IPS-18c (cell line): ENCODE data around the gene KRTAP4-9.
"Not testable (repeated sequence)": the region's sequence is repeated elsewhere in the genome, so short reads cannot be mapped to it uniquely, and the experiment has no call there.

ENCODE experiments used
- H3K4me3 ChIP-seq: 2 replicates; pipeline ENCODE4 v1.7.0; 2013; ENCODE audit warnings: low read depth, mild to moderate bottlenecking, low read length, moderate library complexity; ENCODE audit not compliant: insufficient read depth
- H3K9me3 ChIP-seq: one replicate; pipeline ENCODE4 v1.6.1; 2013; ENCODE audit warnings: mild to moderate bottlenecking, low read length, moderate library complexity; ENCODE audit not compliant: control insufficient read depth, insufficient read depth

KRTAP4-9 gene

DNA sequence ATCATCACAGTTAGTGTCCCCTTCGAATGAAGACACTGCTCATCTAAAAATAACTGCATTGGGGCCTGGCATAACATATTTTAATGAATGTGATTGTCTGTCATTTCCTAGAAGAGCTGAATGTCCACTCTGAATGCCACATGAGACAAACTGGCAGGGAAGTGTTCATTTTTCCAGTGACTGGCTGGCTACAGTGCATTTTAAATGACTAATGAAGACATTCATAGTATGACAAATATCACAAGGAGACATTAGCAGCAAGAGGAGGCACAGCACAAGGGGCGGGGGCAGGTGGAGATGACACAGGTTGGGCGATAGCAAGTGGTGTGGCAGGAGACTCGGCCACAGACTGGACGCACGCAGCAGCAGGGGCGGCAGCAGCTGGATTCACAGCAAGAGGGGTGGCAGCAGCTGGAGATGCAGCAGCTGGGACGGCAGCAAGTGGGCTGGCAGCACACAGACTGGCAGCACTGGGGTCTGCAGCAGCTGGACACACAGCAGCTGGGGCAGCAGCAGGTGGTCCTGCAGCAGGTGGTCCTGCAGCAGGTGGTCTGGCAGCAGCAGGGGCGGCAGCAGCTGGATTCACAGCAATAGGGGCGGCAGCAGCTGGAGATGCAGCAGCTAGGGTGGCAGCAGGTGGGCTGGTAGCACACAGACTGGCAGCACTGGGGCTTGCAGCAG lies 43.9 kb downstream of the KRTAP4-9 start:
- not testable (repeated sequence) for H3K4me3 ChIP-seq, H3K9me3 ChIP-seq

DNA sequence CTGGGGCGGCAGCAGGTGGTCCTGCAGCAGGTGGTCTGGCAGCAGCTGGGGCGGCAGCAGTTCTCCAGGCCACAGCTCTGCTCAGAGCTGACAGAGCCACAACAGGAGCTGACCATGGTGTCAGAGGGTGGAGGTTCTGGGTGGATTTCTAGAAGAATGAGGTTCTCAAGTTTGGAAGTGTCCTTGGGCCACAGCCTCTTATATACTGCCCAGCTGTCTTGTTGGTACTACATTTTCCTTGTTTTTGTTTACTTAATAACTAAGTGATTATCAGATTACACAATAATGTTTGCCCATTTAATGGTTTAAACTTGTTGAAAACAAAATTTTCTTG lies 44.4 kb downstream of the KRTAP4-9 start, which contains the start of gene KRTAP4-5:
Gene KRTAP4-5 (minus strand): TSS at position 174 of the 334 bp plus-strand sequence. CDS start 58 bp downstream, at position 116.
- no peaks in the 10 kb centered on the region for H3K9me3 ChIP-seq
- no peak within 1 kb of the TSS for H3K4me3 ChIP-seq

DNA sequence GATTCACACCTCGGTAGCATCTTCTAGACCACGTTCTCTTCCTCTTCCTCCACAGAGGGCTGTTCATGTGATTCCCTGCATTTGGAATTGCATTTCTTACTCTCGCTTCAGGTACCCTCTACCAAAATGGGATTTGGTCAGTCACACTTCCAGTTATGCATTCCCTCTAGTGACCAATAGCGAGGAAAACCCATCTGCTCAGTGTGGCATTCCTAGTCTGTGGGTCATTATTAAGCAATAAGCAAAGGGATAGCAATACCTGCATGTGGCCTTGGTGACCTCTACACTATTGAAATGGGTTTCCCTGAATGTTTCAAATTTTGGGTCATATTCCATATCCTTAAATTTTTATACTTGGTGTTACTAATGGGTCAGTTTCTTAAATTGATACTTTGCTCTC lies 44.8 kb downstream of the KRTAP4-9 start:
- H3K4me3 ChIP-seq: no peak overlapping the region
- H3K9me3 ChIP-seq: no peaks in the 10 kb centered on the region

DNA sequence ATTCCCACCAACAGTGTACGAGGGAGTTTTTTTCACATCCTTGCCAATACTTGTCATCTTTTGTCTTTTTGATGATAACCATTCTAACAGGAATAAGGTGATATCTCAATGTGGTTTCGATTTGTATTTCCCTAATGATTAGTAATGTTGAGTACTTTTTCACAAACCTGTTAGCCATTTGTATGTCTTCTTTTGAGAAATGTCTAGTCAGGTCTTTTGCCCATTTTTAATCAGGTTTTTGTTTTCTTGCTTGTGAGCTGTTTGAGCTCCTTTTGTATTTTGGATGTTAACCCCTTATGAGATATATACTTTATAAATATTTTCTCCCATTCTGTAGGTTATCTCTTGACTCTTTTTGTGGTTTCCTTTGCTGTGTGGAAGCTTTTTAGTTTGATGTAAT lies 46.3 kb downstream of the KRTAP4-9 start:
- no peak overlapping the region for H3K4me3 ChIP-seq
- no peaks in the 10 kb centered on the region for H3K9me3 ChIP-seq

DNA sequence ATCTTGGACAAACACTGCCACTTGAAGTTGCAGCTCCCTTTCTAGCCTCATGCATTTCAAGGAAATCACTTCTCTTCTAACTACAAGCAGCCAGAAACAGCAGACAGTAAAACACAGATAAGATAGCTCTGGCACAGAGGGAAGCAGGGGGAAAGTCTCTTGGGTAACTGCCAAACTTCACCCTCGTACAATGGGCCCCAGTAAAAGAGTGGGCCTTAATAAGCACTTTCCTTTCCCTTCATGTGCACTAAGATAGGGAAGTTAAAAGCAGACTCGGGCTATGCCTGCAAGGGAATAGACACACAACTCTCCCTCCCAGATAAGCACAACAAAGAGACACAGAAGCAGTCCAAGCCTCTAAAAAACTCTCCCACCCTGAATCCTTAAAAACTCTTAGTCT lies 48.7 kb downstream of the KRTAP4-9 start:
- no peak overlapping the region for H3K4me3 ChIP-seq
- no peaks in the 10 kb centered on the region for H3K9me3 ChIP-seq
